LNCaP clone FGC (cell line): ENCODE results near the gene GAPVD1.
"Not testable (repeated sequence)": the region's sequence is repeated elsewhere in the genome, so short reads cannot be mapped to it uniquely, and the experiment has no call there.

Experiments used
- DNase-seq: peaks from one replicate; pipeline ENCODE4 v3.0.0-alpha.2; 2011; ENCODE audit warnings: low read depth
- H3K4me3 ChIP-seq: 2 replicates; pipeline ENCODE4 v1.5.1; 2011; ENCODE audit warnings: mild to moderate bottlenecking, low read depth, low read length, control low read depth
- TF ChIP-seq, protein P1 (sequence below): IDR thresholded peaks from 2 replicates; pipeline ENCODE4 v1.5.1; 2012; ENCODE audit warnings: mild to moderate bottlenecking; ENCODE audit not compliant: control insufficient read depth, insufficient read depth; ENCODE audit errors: extremely low read depth

GAPVD1 gene

GRCh38 chr9:125398243-125398642, 136.6 kb downstream of the GAPVD1 start:
- no peak for DNase-seq
- TF ChIP-seq, protein P1, sequence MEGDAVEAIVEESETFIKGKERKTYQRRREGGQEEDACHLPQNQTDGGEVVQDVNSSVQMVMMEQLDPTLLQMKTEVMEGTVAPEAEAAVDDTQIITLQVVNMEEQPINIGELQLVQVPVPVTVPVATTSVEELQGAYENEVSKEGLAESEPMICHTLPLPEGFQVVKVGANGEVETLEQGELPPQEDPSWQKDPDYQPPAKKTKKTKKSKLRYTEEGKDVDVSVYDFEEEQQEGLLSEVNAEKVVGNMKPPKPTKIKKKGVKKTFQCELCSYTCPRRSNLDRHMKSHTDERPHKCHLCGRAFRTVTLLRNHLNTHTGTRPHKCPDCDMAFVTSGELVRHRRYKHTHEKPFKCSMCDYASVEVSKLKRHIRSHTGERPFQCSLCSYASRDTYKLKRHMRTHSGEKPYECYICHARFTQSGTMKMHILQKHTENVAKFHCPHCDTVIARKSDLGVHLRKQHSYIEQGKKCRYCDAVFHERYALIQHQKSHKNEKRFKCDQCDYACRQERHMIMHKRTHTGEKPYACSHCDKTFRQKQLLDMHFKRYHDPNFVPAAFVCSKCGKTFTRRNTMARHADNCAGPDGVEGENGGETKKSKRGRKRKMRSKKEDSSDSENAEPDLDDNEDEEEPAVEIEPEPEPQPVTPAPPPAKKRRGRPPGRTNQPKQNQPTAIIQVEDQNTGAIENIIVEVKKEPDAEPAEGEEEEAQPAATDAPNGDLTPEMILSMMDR, result no peak

GRCh38 chr9:125399165-125399564, 137.5 kb downstream of the GAPVD1 start:
- TF ChIP-seq, protein P1, result no peak
- no peak for DNase-seq
- H3K4me3 ChIP-seq, result no peak overlapping the region

More at GRCh38 chr9:125398243-125398642, 136.6 kb downstream of the GAPVD1 start:
- H3K4me3 ChIP-seq, result no peak overlapping the region

- DNase-seq, result no peak
- TF ChIP-seq, protein P1, result no peak
- no peak overlapping the region for H3K4me3 ChIP-seq
These were observed 138.0 kb downstream of the GAPVD1 start for GRCh38 chr9:125399666-125400065.

DNA sequence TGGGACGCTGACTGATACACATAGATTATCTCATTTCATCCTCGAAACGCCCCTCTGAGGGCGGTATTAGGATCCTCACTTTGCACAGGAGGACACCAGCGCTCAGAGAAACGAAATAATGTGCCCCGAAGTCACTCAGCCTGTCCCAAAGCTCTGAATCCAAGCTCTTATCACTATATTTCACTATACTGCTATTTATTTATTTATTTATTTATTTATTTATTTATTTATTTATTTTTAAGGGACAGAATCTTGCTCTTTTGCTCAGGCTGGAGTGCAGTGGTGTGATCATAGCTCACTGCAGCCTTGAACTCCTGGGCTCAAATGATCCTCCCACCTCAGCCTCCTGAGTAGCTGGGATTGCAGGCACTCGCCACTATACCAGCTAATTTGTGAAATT, 138.6 kb downstream of the GAPVD1 start:
- not testable (repeated sequence) for H3K4me3 ChIP-seq, DNase-seq

DNA sequence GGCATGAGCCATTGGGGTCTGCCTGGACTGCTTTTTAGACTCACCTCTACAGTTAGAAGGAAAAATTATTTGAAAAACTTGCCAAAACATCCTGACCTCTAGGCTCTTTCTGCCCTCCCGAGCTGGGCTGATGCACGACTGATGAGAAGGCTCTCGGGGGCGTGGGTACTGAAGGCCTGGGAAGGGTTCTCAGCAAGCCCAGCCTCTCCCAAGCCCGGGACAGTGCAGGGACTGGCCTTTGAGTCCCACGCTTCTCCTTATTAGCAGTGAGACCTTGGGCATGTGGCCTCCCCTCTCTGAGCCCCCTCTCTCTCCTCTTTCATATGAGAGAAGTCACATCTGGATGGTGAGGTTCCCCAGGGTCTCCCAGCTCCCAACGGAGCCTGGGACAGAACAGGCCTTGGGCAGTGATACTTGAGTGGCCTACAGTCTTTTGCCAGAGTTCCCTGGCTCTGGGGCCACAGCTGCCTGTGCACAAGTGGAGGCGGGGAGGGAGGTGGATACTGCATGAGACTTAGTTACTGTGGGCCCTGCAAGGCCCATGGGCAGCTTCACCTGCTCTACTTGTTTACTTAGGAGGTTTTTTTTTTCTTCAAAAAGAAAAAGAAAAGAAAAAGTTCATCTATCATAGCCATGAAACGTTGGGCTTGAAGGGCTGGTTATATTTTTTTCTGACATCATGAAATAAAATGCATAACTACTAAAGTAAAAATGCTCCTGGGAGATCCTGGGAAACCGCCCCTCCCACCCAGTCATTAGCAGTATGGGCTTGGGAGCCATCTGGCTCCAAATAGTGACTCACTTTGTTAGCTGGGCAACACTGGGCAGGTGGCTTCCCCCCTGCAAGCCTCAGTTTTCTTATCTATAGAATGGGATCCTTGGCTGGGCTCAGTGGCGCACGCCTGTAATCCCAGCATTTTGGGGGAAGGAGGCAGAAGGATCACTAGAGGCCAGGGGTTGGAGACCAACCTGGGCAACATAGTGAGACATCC, 139.4 kb downstream of the GAPVD1 start:
- no peak overlapping the region for H3K4me3 ChIP-seq
- TF ChIP-seq, protein P1, result no peak
- DNase-seq, result no peak

GRCh38 chr9:125404733-125405132, 143.1 kb downstream of the GAPVD1 start:
- no peak for DNase-seq
- TF ChIP-seq, protein P1, result no peak
- no peak overlapping the region for H3K4me3 ChIP-seq

DNA sequence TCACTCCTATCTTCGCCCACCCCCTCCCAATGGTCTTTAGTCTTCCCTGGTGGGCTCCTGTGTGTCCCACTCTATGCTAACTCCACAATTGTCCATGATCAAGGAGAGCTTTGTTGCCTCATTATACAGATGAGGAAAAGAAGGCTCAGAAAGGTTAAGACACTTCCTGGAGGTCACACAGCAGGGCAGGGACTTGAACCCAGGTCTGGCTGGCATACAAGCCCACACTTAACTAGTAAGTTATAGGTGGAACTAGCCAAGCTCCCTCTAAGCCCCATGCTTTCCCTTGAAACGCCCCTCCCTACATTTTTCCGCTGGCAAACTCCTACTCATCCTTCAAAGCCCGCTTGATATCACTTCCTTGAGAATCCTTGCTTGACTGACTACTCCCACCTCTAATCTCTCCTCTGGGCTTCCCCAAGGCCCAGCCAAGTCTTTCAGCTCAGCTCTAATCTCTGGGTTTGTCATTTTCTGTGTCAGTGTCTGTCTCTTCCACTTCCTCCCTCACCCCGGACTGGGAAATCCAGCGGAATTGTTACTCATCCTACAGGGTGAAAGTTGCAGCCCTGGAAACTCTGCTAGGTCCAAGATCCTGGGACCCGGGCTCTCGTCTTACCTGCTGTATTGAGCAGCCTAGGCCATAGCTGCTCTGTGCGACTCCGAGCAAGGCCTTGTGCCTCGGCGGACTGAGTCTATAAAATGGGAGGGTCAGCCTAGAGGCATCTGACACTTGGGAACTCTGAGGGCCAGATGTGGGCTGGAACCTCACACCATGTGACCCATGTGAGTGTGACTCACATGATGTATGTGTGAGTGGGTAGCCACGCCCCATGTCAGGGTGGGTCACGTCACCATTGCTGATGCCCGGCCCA, 144.5 kb downstream of the GAPVD1 start:
- DNase-seq, result no peak
- TF ChIP-seq, protein P1, result no peak

More for the DNA sequence above, 144.5 kb downstream of the GAPVD1 start:
- no peak overlapping the region for H3K4me3 ChIP-seq
